GM12865 (cell line): ENCODE data around the gene RASGRF2.

ENCODE experiments used
- DNase-seq: peaks from one replicate; pipeline ENCODE4 v3.0.0; 2010; ENCODE audit warnings: low read depth
- H3K4me3 ChIP-seq: 2 replicates; pipeline ENCODE4 v1.5.1; 2011; ENCODE audit warnings: mild to moderate bottlenecking, low read depth, low read length, control low read depth
- TF ChIP-seq, protein P1 (sequence below): IDR thresholded peaks from 2 replicates; pipeline ENCODE4 v1.5.1; 2011; ENCODE audit warnings: low read length, control low read depth, low read depth, inconsistent platforms; ENCODE audit not compliant: insufficient read depth; ENCODE audit errors: missing control alignments

Gene RASGRF2

DNA sequence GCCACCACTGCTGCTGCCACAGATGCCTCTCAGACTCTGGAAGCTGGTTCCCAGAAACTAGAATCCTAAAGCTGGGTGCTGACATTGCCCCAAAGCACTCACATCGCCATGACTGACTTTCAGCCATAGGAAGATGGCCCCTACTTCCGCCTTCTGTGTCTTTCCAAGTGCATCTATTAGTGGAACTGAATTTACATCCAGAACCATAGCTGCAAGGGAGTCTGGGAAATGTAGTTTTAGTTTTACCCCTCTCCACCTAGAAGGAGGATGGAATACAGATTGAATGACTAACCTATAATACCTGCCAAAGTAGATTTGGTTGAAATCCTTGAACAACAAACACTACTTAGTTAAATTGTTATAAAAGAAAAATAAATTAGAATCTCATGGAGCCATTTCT is 118.8 kb downstream of the RASGRF2 start:
- no peak overlapping the region for H3K4me3 ChIP-seq
- DNase-seq = no peak
- TF ChIP-seq, protein P1, sequence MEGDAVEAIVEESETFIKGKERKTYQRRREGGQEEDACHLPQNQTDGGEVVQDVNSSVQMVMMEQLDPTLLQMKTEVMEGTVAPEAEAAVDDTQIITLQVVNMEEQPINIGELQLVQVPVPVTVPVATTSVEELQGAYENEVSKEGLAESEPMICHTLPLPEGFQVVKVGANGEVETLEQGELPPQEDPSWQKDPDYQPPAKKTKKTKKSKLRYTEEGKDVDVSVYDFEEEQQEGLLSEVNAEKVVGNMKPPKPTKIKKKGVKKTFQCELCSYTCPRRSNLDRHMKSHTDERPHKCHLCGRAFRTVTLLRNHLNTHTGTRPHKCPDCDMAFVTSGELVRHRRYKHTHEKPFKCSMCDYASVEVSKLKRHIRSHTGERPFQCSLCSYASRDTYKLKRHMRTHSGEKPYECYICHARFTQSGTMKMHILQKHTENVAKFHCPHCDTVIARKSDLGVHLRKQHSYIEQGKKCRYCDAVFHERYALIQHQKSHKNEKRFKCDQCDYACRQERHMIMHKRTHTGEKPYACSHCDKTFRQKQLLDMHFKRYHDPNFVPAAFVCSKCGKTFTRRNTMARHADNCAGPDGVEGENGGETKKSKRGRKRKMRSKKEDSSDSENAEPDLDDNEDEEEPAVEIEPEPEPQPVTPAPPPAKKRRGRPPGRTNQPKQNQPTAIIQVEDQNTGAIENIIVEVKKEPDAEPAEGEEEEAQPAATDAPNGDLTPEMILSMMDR = no peak

DNA sequence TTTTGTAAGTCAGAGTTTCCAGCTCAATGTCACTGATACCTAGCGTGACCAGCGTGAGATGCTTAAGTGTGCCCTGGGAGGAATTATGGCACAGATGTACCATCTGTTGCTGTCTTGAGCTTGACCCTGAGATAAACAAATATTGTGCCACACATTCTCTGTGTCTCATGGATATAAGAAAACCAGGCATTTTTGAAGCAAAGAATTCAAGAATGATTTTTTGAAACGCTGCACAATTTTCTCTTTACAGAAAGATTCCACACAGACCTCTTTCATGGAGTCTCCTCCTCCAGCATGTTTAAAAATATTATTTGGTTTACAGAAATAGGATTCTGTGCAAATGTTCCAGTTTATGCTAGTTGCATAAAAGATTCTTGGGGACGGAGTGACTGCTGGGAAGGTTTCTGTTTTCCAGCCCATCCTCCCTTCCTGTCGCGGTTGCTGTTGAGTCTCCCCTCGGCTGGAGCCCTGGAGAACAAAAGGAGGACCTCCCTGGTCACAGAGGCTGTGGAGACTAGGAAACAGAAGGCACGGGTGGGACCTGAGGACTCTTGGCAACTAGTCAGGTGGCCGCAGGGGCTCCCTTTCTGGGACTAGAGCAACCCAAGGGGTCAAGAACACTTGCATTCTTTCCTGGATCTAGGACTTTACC is 120.8 kb downstream of the RASGRF2 start:
- TF ChIP-seq, protein P1 = no peak
- H3K4me3 ChIP-seq = no peak overlapping the region
- no peak for DNase-seq

DNA sequence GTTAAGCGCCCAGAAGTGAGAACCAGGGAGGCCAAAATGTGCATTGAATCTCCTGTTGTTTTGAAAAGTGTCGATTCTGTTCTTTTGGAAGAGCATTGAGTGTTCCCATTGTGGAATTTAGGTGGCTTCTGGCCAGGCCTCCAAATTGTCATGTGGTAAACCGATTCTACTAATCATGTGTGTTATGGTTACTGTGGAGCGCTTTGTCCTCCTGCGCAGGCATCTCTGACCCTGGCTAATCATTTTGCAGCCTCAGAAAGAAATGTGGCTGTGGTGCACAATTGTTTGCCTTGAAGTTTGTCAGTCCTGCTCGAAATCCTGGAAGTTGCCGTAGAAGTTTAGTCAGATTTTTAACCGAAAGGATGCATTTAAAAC is 121.3 kb downstream of the RASGRF2 start:
- TF ChIP-seq, protein P1 = no peak
- no peak overlapping the region for H3K4me3 ChIP-seq
- no peak for DNase-seq

DNA sequence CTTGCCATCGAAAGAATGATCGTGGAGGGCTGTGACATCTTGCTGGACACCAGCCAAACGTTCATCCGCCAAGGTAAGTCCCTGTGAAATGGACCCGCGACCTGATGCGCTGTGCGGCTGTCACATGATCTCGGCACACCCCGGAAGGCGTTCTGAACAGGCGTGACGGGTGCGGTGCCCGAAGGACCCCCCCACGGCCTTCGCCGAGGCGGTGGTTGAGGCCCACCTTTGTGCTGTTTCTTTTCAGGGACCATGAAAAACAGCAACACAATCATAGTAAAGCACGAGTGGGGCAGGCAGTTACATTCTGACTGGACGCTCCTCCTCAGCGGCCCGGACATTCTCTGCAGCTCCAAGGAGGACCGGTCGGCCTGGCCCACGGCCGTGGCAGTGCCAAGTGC is 126.7 kb downstream of the RASGRF2 start:
- TF ChIP-seq, protein P1 = no peak
- H3K4me3 ChIP-seq = no peak overlapping the region
- DNase-seq = no peak

DNA sequence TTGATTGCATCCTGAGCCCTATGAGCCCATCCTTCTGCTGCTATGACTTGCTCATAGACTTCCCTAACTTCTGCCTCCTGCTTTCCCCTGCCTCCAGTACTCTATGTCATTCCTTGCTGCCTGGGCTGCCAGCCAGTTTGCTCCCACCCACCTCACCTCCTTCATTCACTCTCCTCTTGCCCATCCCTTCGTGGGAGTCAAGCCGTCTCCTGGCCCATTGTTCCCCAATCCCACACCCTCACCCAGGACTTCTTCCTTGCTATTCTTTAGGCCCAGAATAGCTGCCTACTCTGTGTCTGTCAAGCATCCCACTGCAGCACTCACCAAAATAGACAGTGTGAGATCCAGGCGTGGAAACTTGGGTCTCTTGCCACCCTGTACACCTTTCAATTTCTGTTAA is 131.0 kb downstream of the RASGRF2 start:
- no peak overlapping the region for H3K4me3 ChIP-seq
- TF ChIP-seq, protein P1 = no peak
- no peak for DNase-seq

DNA sequence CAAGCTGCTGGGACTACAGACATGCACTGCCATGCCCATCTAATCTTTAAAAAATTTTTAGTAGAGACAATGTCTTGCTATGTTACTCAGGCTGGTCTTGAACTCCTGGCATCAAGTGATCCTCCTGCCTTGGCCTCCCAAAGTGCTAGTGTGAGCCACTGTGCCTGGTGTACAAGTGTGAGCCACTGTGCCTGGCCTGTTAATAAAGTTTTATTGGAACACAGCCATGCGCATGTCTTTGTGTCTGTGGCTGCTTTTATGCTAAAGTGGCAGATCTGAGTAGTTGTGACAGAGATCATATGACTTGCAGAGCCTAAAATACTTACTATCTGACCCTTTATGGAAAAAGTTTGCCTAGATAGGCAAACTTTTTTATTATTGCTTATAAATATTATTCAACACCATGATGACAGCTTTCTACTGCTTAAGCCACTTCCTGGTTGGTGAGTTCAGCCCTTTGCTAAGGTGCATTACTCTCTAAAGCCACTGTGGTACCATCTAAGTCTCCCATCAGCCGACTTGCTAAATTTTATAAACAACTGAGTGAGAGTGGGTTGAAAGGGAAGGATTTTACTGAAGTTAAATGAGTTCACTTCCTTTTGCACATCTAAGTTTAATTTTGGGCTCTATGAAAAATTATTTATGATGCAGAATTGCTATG is 133.5 kb downstream of the RASGRF2 start:
- no peak for DNase-seq
- TF ChIP-seq, protein P1 = no peak
- H3K4me3 ChIP-seq = no peak overlapping the region

DNA sequence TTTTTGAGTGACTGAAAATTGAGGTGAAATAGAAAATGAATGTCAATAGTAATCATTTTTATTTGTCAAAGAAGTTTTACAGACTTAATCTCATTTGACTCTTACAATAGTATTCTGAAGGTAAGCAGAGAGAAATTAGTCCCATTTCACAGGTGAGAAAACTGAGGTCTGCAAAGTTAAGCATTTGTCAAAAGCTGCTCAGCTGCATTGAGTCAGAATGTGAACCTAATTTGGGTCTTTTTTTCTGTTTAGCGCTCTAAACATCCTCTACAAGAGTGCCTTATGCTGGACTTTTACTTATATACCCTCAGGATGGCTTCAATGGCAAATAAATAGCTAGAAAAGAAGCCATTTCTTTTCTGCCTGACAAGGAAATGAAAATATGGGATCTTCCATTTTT is 135.7 kb downstream of the RASGRF2 start:
- no peak for DNase-seq
- no peak overlapping the region for H3K4me3 ChIP-seq
- TF ChIP-seq, protein P1 = no peak
